Measurements from ENCODE around the gene TGM4. TPM values are rescaled to one million over a fixed set of nuclear protein-coding genes. Genes with fewer than 3 reads are reported as not detected.

TGM4 gene
- total RNA-seq, 1 donor from 2014 or later: not detected

- H3K4me1 ChIP-seq: no peaks in the 10 kb centered on the region
- no peaks in the 10 kb centered on the region for H3K36me3 ChIP-seq
- H3K4me3 ChIP-seq: no peak overlapping the region
- DNase-seq: no peak
- TF ChIP-seq CTCF (IDR thresholded peaks at IDR 0.05; ENCODE audit: borderline replicate concordance): no peak
- H3K27ac ChIP-seq (replicated peaks): no peak overlapping the region
- H3K27me3 ChIP-seq (ENCODE audit: low read depth): peaks cover 35% of the 10 kb centered on the region
- intact Hi-C loops (cut with micrococcal nuclease): no loop called here
- no peaks in the 10 kb centered on the region for H3K9me3 ChIP-seq (replicated peaks)
Measured at GRCh38 chr3:44905446-44906157, 31.2 kb downstream of the TGM4 start.

GRCh38 chr3:44906997-44907396 is 32.6 kb downstream of the TGM4 start:
- H3K36me3 ChIP-seq: no peaks in the 10 kb centered on the region
- TF ChIP-seq CTCF (IDR thresholded peaks at IDR 0.05; ENCODE audit: borderline replicate concordance): no peak
- H3K27me3 ChIP-seq (ENCODE audit: low read depth): peaks cover 24% of the 10 kb centered on the region
- no peak overlapping the region for H3K4me3 ChIP-seq
- no peaks in the 10 kb centered on the region for H3K9me3 ChIP-seq (replicated peaks)
- intact Hi-C loops (cut with micrococcal nuclease): no loop called here
- H3K27ac ChIP-seq (replicated peaks): no peak overlapping the region
- DNase-seq: no peak
- no peaks in the 10 kb centered on the region for H3K4me1 ChIP-seq

GRCh38 chr3:44907612-44908011 is 33.2 kb downstream of the TGM4 start:
- Histone ChIP-seq H3K4me1 (no peaks in the 10 kb centered on the region), H3K9me3 (replicated peaks) (no peaks in the 10 kb centered on the region), H3K27me3 (ENCODE audit: low read depth) (peaks cover 21% of the 10 kb centered on the region), H3K27ac (replicated peaks) (no peak overlapping the region), H3K36me3 (no peaks in the 10 kb centered on the region), H3K4me3 (no peak overlapping the region)
- intact Hi-C loops (cut with micrococcal nuclease): no loop called here
- no peak for TF ChIP-seq CTCF (IDR thresholded peaks at IDR 0.05; ENCODE audit: borderline replicate concordance)
- DNase-seq: no peak

GRCh38 chr3:44909063-44909462 is 34.7 kb downstream of the TGM4 start:
- no peaks in the 10 kb centered on the region for H3K4me1 ChIP-seq
- peaks cover 21% of the 10 kb centered on the region for H3K27me3 ChIP-seq (ENCODE audit: low read depth)
- H3K4me3 ChIP-seq: no peak overlapping the region
- H3K36me3 ChIP-seq: no peaks in the 10 kb centered on the region
- DNase-seq: no peak
- no peak overlapping the region for H3K27ac ChIP-seq (replicated peaks)
- TF ChIP-seq CTCF (IDR thresholded peaks at IDR 0.05; ENCODE audit: borderline replicate concordance): no peak
- no peaks in the 10 kb centered on the region for H3K9me3 ChIP-seq (replicated peaks)
- intact Hi-C loops (cut with micrococcal nuclease): no loop called here

GRCh38 chr3:44910693-44911092 is 36.3 kb downstream of the TGM4 start:
- DNase-seq: no peak
- no peak overlapping the region for H3K4me3 ChIP-seq
- intact Hi-C loops (cut with micrococcal nuclease): loop anchor here (5.0 kb wide), 1 partner anchor 378 kb away; no protein-coding TSS in a partner anchor
- no peaks in the 10 kb centered on the region for H3K36me3 ChIP-seq
- TF ChIP-seq CTCF (IDR thresholded peaks at IDR 0.05; ENCODE audit: borderline replicate concordance): no peak
- no peak overlapping the region for H3K27ac ChIP-seq (replicated peaks)
- H3K27me3 ChIP-seq (ENCODE audit: low read depth): peaks cover 21% of the 10 kb centered on the region
- H3K4me1 ChIP-seq: peaks cover 8% of the 10 kb centered on the region
- H3K9me3 ChIP-seq (replicated peaks): no peaks in the 10 kb centered on the region

Measured in left ventricle myocardium inferior (tissue), 1 donor.